Endothelial cell of umbilical vein (primary cell): Measurements from ENCODE around the gene MAP3K13. TPM values are rescaled to one million over a fixed set of nuclear protein-coding genes. Genes with fewer than 3 reads are reported as not detected.

Experiments
- BruUV-seq: library from RNA; stranded (reverse); fragments of 400-500 nt; replicated peaks from 2 replicates; lab custom pipeline; 2021; lab: Mats Ljungman, UMichigan
- CTCF ChIA-PET: fragments of 300-600, 350-600 bp; sonication (Branson Sonifier 250); formaldehyde crosslinking; loops from one replicate; lab custom pipeline; 2021; ENCODE audit warnings: antibody characterized with exemption, inconsistent platforms; lab: Charles Lee
- POLR2A ChIA-PET: fragments of 300-600, 350-600 bp; sonication (Branson Sonifier 250); formaldehyde crosslinking; loops from one replicate; lab custom pipeline; 2021; ENCODE audit warnings: antibody characterized with exemption, inconsistent platforms; lab: Charles Lee
- DNase-seq: peaks from one replicate; pipeline ENCODE4 v3.0.0-alpha.2; 2011; ENCODE audit warnings: low read depth, low spot score
- FAIRE-seq: peaks from 2 replicates; lab custom pipeline; 2011; peaks lifted over from hg19 to GRCh38; lab: Jason Lieb, UNC
- H2AFZ ChIP-seq: 2 replicates; pipeline ENCODE4 v1.6.0; 2012; ENCODE audit warnings: low read depth, low read length, control low read depth, inconsistent platforms
- H3K27ac ChIP-seq: 2 replicates; pipeline ENCODE4 v1.5.1; 2011; ENCODE audit warnings: low read depth, mild to moderate bottlenecking, control low read depth, low read length, moderate library complexity; ENCODE audit not compliant: insufficient read depth
- H3K27me3 ChIP-seq, 2 experiments: 2 replicates each; pipeline versions ENCODE4 v1.6.0 to v1.6.1; 2011; ENCODE audit warnings: low read length in 2 of 2, mixed read lengths in 1 of 2; ENCODE audit not compliant: control insufficient read depth in 2 of 2, insufficient read depth in 2 of 2
- H3K36me3 ChIP-seq, 2 experiments: 2 replicates in 1 of 2; 3 replicates in 1 of 2; pipeline ENCODE4 v1.5.1; 2011; ENCODE audit warnings: low read length in 2 of 2, mild to moderate bottlenecking in 1 of 2, moderate library complexity in 1 of 2; ENCODE audit not compliant: control insufficient read depth in 2 of 2, insufficient read depth in 2 of 2; ENCODE audit errors: extremely low read depth in 1 of 2
- H3K4me1 ChIP-seq: 3 replicates; pipeline ENCODE4 v1.5.1; 2011; ENCODE audit warnings: mild to moderate bottlenecking, low read length; ENCODE audit not compliant: control insufficient read depth, insufficient read depth; ENCODE audit errors: extremely low read depth
- H3K4me2 ChIP-seq: 2 replicates; pipeline ENCODE4 v1.6.1; 2011; ENCODE audit warnings: low read length, control low read depth, mixed read lengths; ENCODE audit not compliant: insufficient read depth
- H3K4me3 ChIP-seq, 3 experiments: fragments of 200-600 bp in 1 of 3; sonication (generic), shearing (Covaris generic) in 1 of 3; replicated peaks in 1 of 3; 2 replicates each; pipeline ENCODE4 v1.5.1; 2011 to 2016; ENCODE audit warnings: control low read depth in 3 of 3, low read length in 3 of 3, mild to moderate bottlenecking in 2 of 3, inconsistent platforms in 1 of 3, low read depth in 1 of 3, moderate library complexity in 1 of 3; ENCODE audit not compliant: insufficient read depth in 1 of 3
- H3K79me2 ChIP-seq: 2 replicates; pipeline ENCODE4 v1.6.0; 2012; ENCODE audit warnings: low read length, inconsistent platforms; ENCODE audit not compliant: control insufficient read depth, insufficient read depth
- H3K9ac ChIP-seq: replicated peaks from 2 replicates; pipeline ENCODE3; 2011; ENCODE audit warnings: low read length, control low read depth; ENCODE audit not compliant: insufficient read depth; ENCODE audit errors: extremely low read depth
- H3K9me1 ChIP-seq: replicated peaks from 3 replicates; pipeline ENCODE4 v1.6.0; 2011; ENCODE audit warnings: mild to moderate bottlenecking, low read length; ENCODE audit not compliant: control insufficient read depth, insufficient read depth; ENCODE audit errors: extremely low read depth
- H3K9me3 ChIP-seq: replicated peaks from 2 replicates; pipeline ENCODE4 v1.5.1; 2012; ENCODE audit warnings: low read length, inconsistent platforms; ENCODE audit not compliant: control insufficient read depth, insufficient read depth
- H4K20me1 ChIP-seq: replicated peaks from 2 replicates; pipeline ENCODE3; 2011; ENCODE audit warnings: mild to moderate bottlenecking, low read length; ENCODE audit not compliant: control insufficient read depth, insufficient read depth; ENCODE audit errors: extremely low read depth
- CTCF ChIP-seq, 2 donors: IDR thresholded peaks; 1 replicate in 1 of 2; 2 replicates in 1 of 2; pipeline ENCODE4 v1.5.1; 2011; ENCODE audit warnings: low read length in 2 of 2, mild to moderate bottlenecking in 2 of 2, moderate library complexity in 2 of 2, control low read depth in 1 of 2, inconsistent platforms in 1 of 2, low read depth in 1 of 2; ENCODE audit not compliant: insufficient read depth in 1 of 2; ENCODE audit errors: extremely low read depth in 1 of 2
- EZH2 ChIP-seq: IDR thresholded peaks from 2 replicates; pipeline ENCODE4 v1.6.1; 2012; ENCODE audit warnings: borderline replicate concordance, low read depth, mild to moderate bottlenecking, moderate library complexity, low read length, inconsistent platforms; ENCODE audit not compliant: severe bottlenecking
- FOS ChIP-seq: IDR thresholded peaks from 2 replicates; pipeline ENCODE4 v1.6.1; 2011; ENCODE audit warnings: mild to moderate bottlenecking, low read length, moderate library complexity, borderline replicate concordance; ENCODE audit not compliant: insufficient read depth
- JUN ChIP-seq: IDR thresholded peaks from 2 replicates; pipeline ENCODE4 v1.6.1; 2011; ENCODE audit warnings: borderline replicate concordance, low read depth; ENCODE audit not compliant: insufficient read length, insufficient read depth
- MYC ChIP-seq: IDR thresholded peaks from one replicate; pipeline ENCODE4 v1.6.1; 2011; ENCODE audit warnings: mild to moderate bottlenecking, low read depth, low read length
- POLR2AphosphoS5 ChIP-seq: IDR thresholded peaks from 2 replicates; pipeline ENCODE4 v1.6.1; 2012; ENCODE audit warnings: low read depth, mild to moderate bottlenecking, control low read depth, low read length, moderate library complexity; ENCODE audit not compliant: insufficient read depth
- dilution Hi-C: fragments of 300-500 bp; cut with MboI; formaldehyde crosslinking; loops from one replicate; pipeline ENCODE4 v1.15.0; 2019; ENCODE audit warnings: low sequenced_read_pairs; ENCODE audit not compliant: extremely low pct_ligation_motif_present
- intact Hi-C: fragments of 100-400 bp; cut with micrococcal nuclease; formaldehyde crosslinking; loops from one replicate; pipeline ENCODE4 v1.10.0; 2022
- polyA plus RNA-seq, 4 experiments: library from polyadenylated mRNA; depleted of rRNA in 3 of 4; stranded (reverse) in 3 of 4; unstranded in 1 of 4; fragments of >200 nt; gene quantifications; 2 replicates each; pipeline versions ENCODE4 v1.2.1 to v1.2.3, GENCODE V29; 2011 to 2012; ENCODE audit warnings: missing spikeins in 1 of 4
- total RNA-seq: library from RNA; stranded (reverse); gene quantifications from 2 replicates; pipeline ENCODE4 v1.2.3, GENCODE V29; 2021
- TF ChIP-seq, protein P1 (sequence below): IDR thresholded peaks from 2 replicates; pipeline ENCODE4 v1.6.1; 2011; ENCODE audit not compliant: insufficient read depth, insufficient read length

MAP3K13 gene
- total and polyA plus RNA-seq, 2 donors (not counting 3 experiments of a cell fraction or from before 2014, with no cell fraction given): 6.2 to 15.4 TPM

- no peak overlapping the region for H2AFZ ChIP-seq
- DNase-seq: no peak
- BruUV-seq: no TSS peak
These were observed 30.1 kb downstream of the MAP3K13 start for GRCh38 chr3:185393055-185393454.

More at GRCh38 chr3:185393055-185393454, 30.1 kb downstream of the MAP3K13 start:
- Histone ChIP-seq H3K4me1 (no peaks in the 10 kb centered on the region), H4K20me1 (no peaks in the 10 kb centered on the region), H3K9me3 (no peaks in the 10 kb centered on the region), H3K9ac (no peak overlapping the region), H3K4me2 (no peak overlapping the region), H3K36me3 (no peaks in the 10 kb centered on the region), H3K27ac (no peak overlapping the region), H3K4me3 (no peak overlapping the region), H3K27me3 (no peaks in the 10 kb centered on the region), H3K79me2 (no peaks in the 10 kb centered on the region), H3K9me1 (no peaks in the 10 kb centered on the region)
- dilution Hi-C loops: no loop called here
- ChIA-PET POLR2A (no interaction called here), CTCF (no interaction called here)
- TF ChIP-seq FOS (no peak), POLR2AphosphoS5 (no peak), MYC (no peak), EZH2 (no peak), JUN (no peak), CTCF (IDR thresholded peaks at IDR 0.05; ENCODE audit: extremely low read depth in 1 of 2, insufficient read depth in 1 of 2, low read depth in 1 of 2, low read length in 2 of 2) (no peak)
- TF ChIP-seq, protein P1, sequence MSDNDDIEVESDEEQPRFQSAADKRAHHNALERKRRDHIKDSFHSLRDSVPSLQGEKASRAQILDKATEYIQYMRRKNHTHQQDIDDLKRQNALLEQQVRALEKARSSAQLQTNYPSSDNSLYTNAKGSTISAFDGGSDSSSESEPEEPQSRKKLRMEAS: no peak
- intact Hi-C loops: no loop called here
- no peak for FAIRE-seq
